Naive B cell (primary cell): ENCODE measurements around the gene FAM219A. TPM values are rescaled to one million over a fixed set of nuclear protein-coding genes. Genes with fewer than 3 reads are reported as not detected.

Experiments
- ATAC-seq, 2 donors: fragments of 150-1000 bp; cut with Tn5 transposase; 2 replicates each; pipeline ENCODE4 v1.10.0; 2021; ENCODE audit warnings: low read depth in 2 of 2, mild to moderate bottlenecking in 2 of 2, moderate library complexity in 2 of 2
- DNase-seq: peaks from one replicate; pipeline ENCODE4 v3.0.0; 2022
- H3K27ac Mint-ChIP-seq, 6 donors: one replicate each; pipeline ENCODE4 v1.8.0; 2020 to 2022; ENCODE audit warnings: mild to moderate bottlenecking in 6 of 6, mixed read lengths in 6 of 6, moderate library complexity in 5 of 6, inconsistent platforms in 2 of 6
- H3K27me3 Mint-ChIP-seq, 3 donors: one replicate each; pipeline ENCODE4 v1.8.0; 2021 to 2022; ENCODE audit warnings: mixed read lengths in 3 of 3, mild to moderate bottlenecking in 1 of 3
- H3K36me3 Mint-ChIP-seq, 2 donors: one replicate each; pipeline ENCODE4 v1.8.0; 2020 to 2022; ENCODE audit warnings: mixed read lengths in 2 of 2, inconsistent platforms in 1 of 2, mild to moderate bottlenecking in 1 of 2
- H3K4me1 Mint-ChIP-seq, 3 donors: one replicate each; pipeline ENCODE4 v1.8.0; 2020 to 2022; ENCODE audit warnings: mixed read lengths in 3 of 3, inconsistent platforms in 1 of 3, mild to moderate bottlenecking in 1 of 3, moderate library complexity in 1 of 3
- H3K4me3 Mint-ChIP-seq, 8 donors: one replicate each; pipeline ENCODE4 v1.8.0; 2020 to 2022; ENCODE audit warnings: mild to moderate bottlenecking in 8 of 8, mixed read lengths in 8 of 8, moderate library complexity in 8 of 8, inconsistent platforms in 2 of 8
- H3K9me3 Mint-ChIP-seq, 7 donors: one replicate each; pipeline ENCODE4 v1.8.0; 2020 to 2022; ENCODE audit warnings: mixed read lengths in 7 of 7, mild to moderate bottlenecking in 5 of 7, inconsistent platforms in 2 of 7, moderate library complexity in 1 of 7
- polyA plus RNA-seq, 6 donors: library from polyadenylated mRNA; unstranded; fragments of 300-500 nt; fragmentation: Illumina TruSeq; gene quantifications; one replicate each; pipeline ENCODE4 v1.2.3, GENCODE V29; 2021; ENCODE audit warnings: low read depth in 6 of 6

The FAM219A gene
- polyA plus RNA-seq, 6 donors from 2014 or later: 0.80 to 1.5 (median 1.1) TPM

GRCh38 chr9:34400686-34401602 is 57.4 kb downstream of the FAM219A start:
- H3K36me3 Mint-ChIP-seq: peaks cover 8 to 21% of the 10 kb centered on the region in 2 donors

GRCh38 chr9:34400275-34400674 is 58.1 kb downstream of the FAM219A start:
- H3K4me1 Mint-ChIP-seq: no peaks in the 10 kb centered on the region
- no peaks in the 10 kb centered on the region for H3K27me3 Mint-ChIP-seq
- peaks cover 8 to 21% of the 10 kb centered on the region in 2 donors for H3K36me3 Mint-ChIP-seq
- H3K9me3 Mint-ChIP-seq: no peaks in the 10 kb centered on the region
- no peak overlapping the region for H3K27ac Mint-ChIP-seq
- no peak for ATAC-seq
- DNase-seq: no peak
- no peak overlapping the region for H3K4me3 Mint-ChIP-seq

More at GRCh38 chr9:34400686-34401602, 57.4 kb downstream of the FAM219A start:
- Mint-ChIP-seq H3K27ac (no peak overlapping the region), H3K9me3 (no peaks in the 10 kb centered on the region), H3K4me1 (no peaks in the 10 kb centered on the region), H3K27me3 (no peaks in the 10 kb centered on the region), H3K4me3 (no peak overlapping the region)
- DNase-seq (no peak), ATAC-seq (no peak)

- H3K4me3 Mint-ChIP-seq: no peak overlapping the region
- peak overlapping the region in 1 of 6 donors; percentile 57 for H3K27ac Mint-ChIP-seq
- DNase-seq (no peak), ATAC-seq (no peak)
- H3K4me1 Mint-ChIP-seq: no peaks in the 10 kb centered on the region
- no peaks in the 10 kb centered on the region for H3K9me3 Mint-ChIP-seq
- no peaks in the 10 kb centered on the region for H3K27me3 Mint-ChIP-seq
- peaks cover 8 to 21% of the 10 kb centered on the region in 2 donors for H3K36me3 Mint-ChIP-seq
These were observed 58.6 kb downstream of the FAM219A start for GRCh38 chr9:34399729-34400128.

- Mint-ChIP-seq H3K36me3 (peaks cover 8 to 21% of the 10 kb centered on the region in 2 donors), H3K27ac (no peak overlapping the region), H3K9me3 (no peaks in the 10 kb centered on the region), H3K4me3 (no peak overlapping the region), H3K27me3 (no peaks in the 10 kb centered on the region), H3K4me1 (no peaks in the 10 kb centered on the region)
- no peak for DNase-seq
- no peak for ATAC-seq
These were observed 59.5 kb downstream of the FAM219A start for GRCh38 chr9:34398875-34399274.

- no peaks in the 10 kb centered on the region for H3K9me3 Mint-ChIP-seq
- no peak overlapping the region for H3K4me3 Mint-ChIP-seq
- H3K36me3 Mint-ChIP-seq: peaks cover 8 to 12% of the 10 kb centered on the region in 2 donors
- no peak overlapping the region for H3K27ac Mint-ChIP-seq
- no peak for DNase-seq
- peaks cover 7 to 16% (median 8%) of the 10 kb centered on the region in 3 donors for H3K27me3 Mint-ChIP-seq
- no peak for ATAC-seq
- H3K4me1 Mint-ChIP-seq: no peaks in the 10 kb centered on the region
These were observed 61.8 kb downstream of the FAM219A start for GRCh38 chr9:34396276-34397214.

GRCh38 chr9:34392511-34392910 is 65.9 kb downstream of the FAM219A start:
- no peak for ATAC-seq
- Mint-ChIP-seq H3K4me1 (no peaks in the 10 kb centered on the region), H3K9me3 (no peaks in the 10 kb centered on the region), H3K36me3 (no peaks in the 10 kb centered on the region), H3K4me3 (no peak overlapping the region), H3K27me3 (peaks cover 8 to 33% (median 14%) of the 10 kb centered on the region in 3 donors), H3K27ac (no peak overlapping the region)
- DNase-seq: no peak

GRCh38 chr9:34387239-34387638 is 71.1 kb downstream of the FAM219A start:
- ATAC-seq (no peak), DNase-seq (no peak)
- Mint-ChIP-seq H3K4me3 (no peak overlapping the region), H3K4me1 (no peaks in the 10 kb centered on the region), H3K27ac (no peak overlapping the region), H3K36me3 (no peaks in the 10 kb centered on the region), H3K27me3 (peaks cover 4 to 33% (median 15%) of the 10 kb centered on the region in 3 donors), H3K9me3 (no peaks in the 10 kb centered on the region)

- ATAC-seq: no peak
- no peaks in the 10 kb centered on the region for H3K36me3 Mint-ChIP-seq
- H3K4me3 Mint-ChIP-seq: no peak overlapping the region
- H3K27me3 Mint-ChIP-seq: peaks cover 0 to 29% (median 15%) of the 10 kb centered on the region in 3 donors
- peaks cover 0 to 2% (median 0%) of the 10 kb centered on the region in 3 donors for H3K4me1 Mint-ChIP-seq
- no peaks in the 10 kb centered on the region for H3K9me3 Mint-ChIP-seq
- no peak overlapping the region for H3K27ac Mint-ChIP-seq
- DNase-seq: no peak
These were observed 71.7 kb downstream of the FAM219A start for GRCh38 chr9:34386656-34387055.

- no peaks in the 10 kb centered on the region for H3K36me3 Mint-ChIP-seq
- DNase-seq (no peak), ATAC-seq (no peak)
- H3K27ac Mint-ChIP-seq: peak overlapping the region in 2 of 6 donors; percentile 71 to 73
- H3K4me1 Mint-ChIP-seq: peaks cover 4 to 11% (median 6%) of the 10 kb centered on the region in 3 donors
- H3K9me3 Mint-ChIP-seq: no peaks in the 10 kb centered on the region
- no peak overlapping the region for H3K4me3 Mint-ChIP-seq
- peaks cover 0 to 28% (median 8%) of the 10 kb centered on the region in 3 donors for H3K27me3 Mint-ChIP-seq
These were observed 72.7 kb downstream of the FAM219A start for GRCh38 chr9:34385561-34386230.

GRCh38 chr9:34384368-34385165 is 73.8 kb downstream of the FAM219A start:
- ATAC-seq (no peak), DNase-seq (no peak)
- Mint-ChIP-seq H3K9me3 (no peaks in the 10 kb centered on the region), H3K27me3 (peaks cover 0 to 34% (median 8%) of the 10 kb centered on the region in 3 donors), H3K36me3 (no peaks in the 10 kb centered on the region), H3K4me1 (peaks cover 13 to 21% (median 16%) of the 10 kb centered on the region in 3 donors), H3K4me3 (no peak overlapping the region), H3K27ac (no peak overlapping the region)

GRCh38 chr9:34383904-34384303 is 74.5 kb downstream of the FAM219A start:
- Mint-ChIP-seq H3K4me3 (no peak overlapping the region), H3K27ac (peak overlapping the region in 1 of 6 donors; percentile 9), H3K9me3 (no peaks in the 10 kb centered on the region), H3K4me1 (peaks cover 19 to 27% (median 22%) of the 10 kb centered on the region in 3 donors), H3K27me3 (peaks cover 0 to 35% (median 12%) of the 10 kb centered on the region in 3 donors), H3K36me3 (no peaks in the 10 kb centered on the region)
- no peak for DNase-seq
- ATAC-seq: no peak

GRCh38 chr9:34382879-34383278 is 75.5 kb downstream of the FAM219A start:
- Mint-ChIP-seq H3K27me3 (peaks cover 0 to 33% (median 12%) of the 10 kb centered on the region in 3 donors), H3K4me3 (peak overlapping the region in 2 of 8 donors; percentile 22 to 49), H3K36me3 (no peaks in the 10 kb centered on the region), H3K9me3 (no peaks in the 10 kb centered on the region), H3K27ac (no peak overlapping the region), H3K4me1 (peaks cover 22 to 32% (median 23%) of the 10 kb centered on the region in 3 donors)
- ATAC-seq: no peak
- DNase-seq: no peak
